Measurements from ENCODE around the gene ALDH7A1. TPM values are rescaled to one million over a fixed set of nuclear protein-coding genes. Genes with fewer than 3 reads are reported as not detected.
"Not testable (repeated sequence)": the region's sequence is repeated elsewhere in the genome, so short reads cannot be mapped to it uniquely, and the experiment has no call there.

The ALDH7A1 gene
- total and polyA plus RNA-seq, 10 of the 15 experiments (the other 5 are each of a cell fraction or from before 2014, with no cell fraction given) = 0.18 to 1.0 (median 0.41) TPM; not detected in 1

- TF ChIP-seq ZBTB11 (CRISPR knock-in tag; IDR thresholded peaks at IDR 0.05) (no peak), CEBPB (IDR thresholded peaks at IDR 0.05; ENCODE audit: borderline replicate concordance in 1 of 2, low read depth in 2 of 2, low read length in 2 of 2) (no peak), ZNF274 (IDR thresholded peaks at IDR 0.05; ENCODE audit: insufficient read depth, insufficient read length) (no peak), TBL1XR1 (IDR thresholded peaks at IDR 0.05; ENCODE audit: low read depth, low read length) (no peak), ESRRA (IDR thresholded peaks at IDR 0.05; ENCODE audit: low read length) (no peak)
Measured at GRCh38 chr5:126519637-126520592, 75.1 kb downstream of the ALDH7A1 start (continued).

- H3K9ac ChIP-seq (ENCODE audit: control insufficient read depth, insufficient read depth, low read length); H3K9me3 ChIP-seq (replicated peaks; ENCODE audit: control insufficient read depth, insufficient read depth, low read length); H3K27me3 ChIP-seq (replicated peaks in 1 of 2; ENCODE audit: control insufficient read depth in 2 of 2, insufficient read depth in 2 of 2, low read length in 1 of 2); H3K4me3 ChIP-seq; H2AFZ ChIP-seq (ENCODE audit: control insufficient read depth, low read depth, low read length); BruUV-seq (replicated peaks); ATAC-seq; H3K79me2 ChIP-seq (ENCODE audit: control insufficient read depth, insufficient read depth, low read length); H3K4me1 ChIP-seq (ENCODE audit: control insufficient read depth, insufficient read depth, low read length); H3K36me3 ChIP-seq (ENCODE audit: control insufficient read depth in 2 of 2, insufficient read depth in 2 of 2, low read length in 1 of 2); H3K27ac ChIP-seq (ENCODE audit: control insufficient read depth, insufficient read depth); DNase-seq (ENCODE audit: low read depth, low spot score); H3K4me2 ChIP-seq (ENCODE audit: control insufficient read depth, insufficient read depth); in situ Hi-C loops (cut with MboI); FAIRE-seq; H4K20me1 ChIP-seq (ENCODE audit: control insufficient read depth, insufficient read depth); intact Hi-C loops (cut with micrococcal nuclease; ENCODE audit: unreplicated experiment): not testable (repeated sequence)
- POLR2A ChIA-PET = interaction anchor here (0.6 kb wide), 1 partner anchor 138 kb away, joined by 9 read pairs; no protein-coding TSS in a partner anchor
- RAD21 ChIA-PET (ENCODE audit: unreplicated experiment) = interaction anchor here (1.4 kb wide), 1 partner anchor 180 kb away, joined by 4 read pairs; no protein-coding TSS in a partner anchor
- SMC1A ChIA-PET (ENCODE audit: uncharacterized antibody, unreplicated experiment) = interaction anchor here (2.8 kb wide), 1 partner anchor 20 kb away, joined by 8 read pairs; no protein-coding TSS in a partner anchor
- 89% methylated on average over 3 of the region's 4 CpGs for WGBS (ENCODE audit: insufficient coverage, insufficient replicate concordance, low lambda C conversion rate, missing lambda C conversion rate)
- CTCF ChIA-PET = interaction anchor here (0.7 kb wide), 1 partner anchor 181 kb away, joined by 3 read pairs; no protein-coding TSS in a partner anchor
Measured at GRCh38 chr5:126519223-126519622, 75.8 kb downstream of the ALDH7A1 start.
